Motor neuron (in vitro differentiated cells): ENCODE data around the gene GOLGA6D. TPM values are rescaled to one million over a fixed set of nuclear protein-coding genes. Genes with fewer than 3 reads are reported as not detected.
"Not testable (repeated sequence)": the region's sequence is repeated elsewhere in the genome, so short reads cannot be mapped to it uniquely, and the experiment has no call there.

Experiments
- ATAC-seq, 8 experiments: fragments of 200-7000 bp; cut with Tn5 transposase; replicated peaks in 6 of 8; 2 replicates each; pipeline ENCODE4 v1.8.0; 2021; ENCODE audit warnings: mild to moderate bottlenecking in 8 of 8, moderate library complexity in 8 of 8
- H3K27ac ChIP-seq, 2 donors: fragments of 250-450 bp; sonication (Bioruptor Pico); 2 replicates each; pipeline ENCODE4 v1.9.0; 2021; ENCODE audit warnings: antibody characterized with exemption in 2 of 2, mild to moderate bottlenecking in 2 of 2, moderate library complexity in 1 of 2
- H3K4me1 ChIP-seq, 2 donors: fragments of 250-450 bp; sonication (Bioruptor Pico); replicated peaks in 1 of 2; 2 replicates each; pipeline ENCODE4 v1.6.1; 2021; ENCODE audit warnings: antibody characterized with exemption in 2 of 2, mild to moderate bottlenecking in 2 of 2, moderate library complexity in 1 of 2
- H3K4me3 ChIP-seq, 5 donors: fragments of 250-450 bp; sonication (Bioruptor Pico); 2 replicates each; pipeline ENCODE4 v1.9.0; 2021; ENCODE audit warnings: antibody characterized with exemption in 5 of 5, mild to moderate bottlenecking in 5 of 5, moderate library complexity in 4 of 5
- WGBS, 10 experiments: fragments of 450-650 bp; shearing (Covaris generic); methylation state at CpG; one replicate each; pipeline ENCODE4 v1.0.0; 2022; 5-methylcytosine and 5-hydroxymethylcytosine counted together
- in situ Hi-C, 9 experiments: fragments of 400-800 bp; cut with MboI; loops; one replicate each; pipeline ENCODE4 v1.15.0; 2021; ENCODE audit warnings: low sequenced_read_pairs in 9 of 9, low pct_unique_long_range_greater_than_20kb in 2 of 9; ENCODE audit not compliant: unreplicated experiment in 9 of 9
- total RNA-seq, 8 experiments: library from RNA; unstranded; fragments of 300-600 nt; gene quantifications; 2 replicates each; pipeline versions ENCODE4 v1.2.3 to v1.2.4, GENCODE V29; 2022

Gene GOLGA6D
- total RNA-seq, 8 experiments from 2014 or later, result 0.14 to 4.0 (median 0.38) TPM; not detected in 3

DNA sequence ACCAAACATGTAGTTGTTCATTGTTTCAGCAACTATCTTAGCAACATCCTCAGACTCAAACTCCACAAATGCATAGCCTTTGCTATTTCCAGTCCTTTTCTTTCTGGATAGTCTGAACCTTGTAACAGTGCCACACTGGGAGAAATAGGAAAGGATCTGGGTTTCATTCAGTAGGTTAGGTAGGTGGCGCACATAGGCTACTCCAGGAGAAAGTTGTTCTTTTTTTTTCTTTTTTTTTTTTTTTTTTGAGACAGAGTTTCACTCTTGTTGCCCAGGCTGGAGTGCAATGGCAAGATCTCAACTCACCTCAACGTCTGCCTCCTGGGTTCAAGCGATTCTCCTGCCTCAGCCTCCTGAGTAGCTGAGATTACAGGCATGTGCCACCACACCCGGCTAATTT is 30.4 kb upstream of the GOLGA6D start:
- 17 to 100% (median 57%) methylated on average over 1 to 4 of the region's 4 CpGs; no CpG with 5 or more reads in 2 of the 10 experiments for WGBS, 10 experiments

DNA sequence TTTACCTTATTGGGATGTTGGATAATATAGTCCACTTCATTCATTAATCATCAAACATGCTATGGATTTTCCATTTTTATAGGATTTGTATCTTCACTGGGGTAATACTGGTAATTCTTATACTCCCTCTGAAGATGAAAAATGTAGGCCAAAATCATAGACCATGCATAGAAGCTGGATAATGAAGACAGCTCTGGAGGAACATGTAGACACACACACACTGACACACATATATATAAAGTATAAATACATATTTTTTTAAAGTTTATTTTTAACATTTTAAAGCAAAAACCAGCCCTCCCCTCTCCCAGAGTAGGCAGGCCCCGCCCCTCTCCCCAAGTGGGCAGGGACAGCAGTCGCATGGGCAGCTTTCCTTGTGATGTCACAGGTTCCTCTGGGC is 24.6 kb upstream of the GOLGA6D start, which contains the start of gene GOLGA6C:
Gene GOLGA6C, plus strand, starts transcription at position 301 of the 400 bp plus-strand sequence. CDS start 265 bp downstream, outside the sequence.
- in situ Hi-C loops, H3K4me3 ChIP-seq, H3K4me1 ChIP-seq, ATAC-seq, H3K27ac ChIP-seq: not testable (repeated sequence)
- no CpG with 5 or more reads among the region's 2 CpGs for WGBS, 10 experiments

More for the DNA sequence above, 30.4 kb upstream of the GOLGA6D start:
- H3K27ac ChIP-seq, H3K4me3 ChIP-seq, H3K4me1 ChIP-seq, ATAC-seq, in situ Hi-C loops: not testable (repeated sequence)

- WGBS, 10 experiments, result no CpG with 5 or more reads among the region's 16 CpGs
- H3K4me1 ChIP-seq, in situ Hi-C loops, H3K4me3 ChIP-seq, H3K27ac ChIP-seq, ATAC-seq: not testable (repeated sequence)
Observed at GRCh38 chr15:75258620-75259343, 23.9 kb upstream of the GOLGA6D start.

DNA sequence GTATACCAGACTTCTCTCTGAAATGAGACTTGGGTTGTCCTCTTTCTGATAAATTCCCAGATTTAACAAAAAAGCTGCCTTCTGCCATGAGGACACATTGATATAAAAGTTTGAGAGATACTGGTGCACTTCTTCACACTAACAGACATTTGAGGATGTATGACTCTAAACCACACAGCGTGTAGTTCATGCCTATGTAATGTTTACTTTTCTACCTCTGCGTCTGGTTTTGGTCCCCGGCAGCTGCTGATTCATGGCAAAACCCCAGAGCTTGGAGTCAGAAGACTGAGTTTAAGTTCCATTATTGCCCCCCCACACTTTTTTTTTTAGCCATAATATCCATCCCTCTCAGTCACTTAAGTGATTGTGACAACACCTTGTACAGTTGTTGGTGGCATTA is 22.8 kb upstream of the GOLGA6D start:
- ATAC-seq, H3K27ac ChIP-seq, in situ Hi-C loops, H3K4me1 ChIP-seq, H3K4me3 ChIP-seq: not testable (repeated sequence)
- WGBS, 10 experiments, result no CpG with 5 or more reads among the region's 3 CpGs

- in situ Hi-C loops, result not testable (repeated sequence)
Observed at GRCh38 chr15:75273751-75274359, 8.8 kb upstream of the GOLGA6D start.

DNA sequence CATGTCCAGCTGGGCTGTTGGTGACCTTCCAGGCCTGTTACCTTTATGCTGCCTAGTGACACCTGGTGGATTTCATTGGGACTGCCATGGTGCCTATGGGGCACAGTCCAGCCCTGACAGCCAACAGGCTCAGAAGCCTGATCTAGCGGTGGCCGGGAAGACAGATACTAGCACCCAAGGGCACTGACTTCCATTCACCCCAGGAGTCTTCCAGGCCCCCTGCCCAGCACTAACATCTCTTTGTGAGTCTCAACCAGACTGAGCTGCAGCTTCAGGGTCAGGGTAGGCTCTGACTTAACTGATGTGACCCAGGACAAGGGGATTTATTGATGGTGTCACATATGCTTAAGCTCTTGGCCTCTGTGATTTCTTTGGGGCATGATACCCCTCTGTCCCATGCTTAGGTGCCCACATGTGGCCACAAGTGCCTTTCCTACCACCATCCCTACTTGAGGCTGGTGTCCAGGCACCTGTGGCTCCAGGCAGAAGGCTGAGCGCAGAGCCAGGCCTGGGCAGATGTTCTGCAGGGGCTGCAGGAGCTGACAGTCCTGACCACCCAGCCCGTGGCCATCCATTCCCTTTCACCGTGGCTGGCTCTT is 8.0 kb upstream of the GOLGA6D start:
- H3K4me1 ChIP-seq, in situ Hi-C loops, H3K4me3 ChIP-seq, H3K27ac ChIP-seq: not testable (repeated sequence)
- peak; percentile 80 to 99 (median 92) for ATAC-seq
- WGBS, 10 experiments, result 67 to 92% (median 73%) methylated on average over 2 of the region's 5 CpGs; no CpG with 5 or more reads in 7 of the 10 experiments

More at GRCh38 chr15:75273751-75274359, 8.8 kb upstream of the GOLGA6D start:
- not testable (repeated sequence) for H3K4me1 ChIP-seq, H3K4me3 ChIP-seq, H3K27ac ChIP-seq, ATAC-seq
- no CpG with 5 or more reads among the region's 8 CpGs for WGBS, 10 experiments

GRCh38 chr15:75275617-75276016 is 7.0 kb upstream of the GOLGA6D start:
- H3K4me3 ChIP-seq, in situ Hi-C loops: not testable (repeated sequence)
- WGBS, 10 experiments, result 6 to 61% (median 37%) methylated on average over 2 of the region's 3 CpGs; no CpG with 5 or more reads in 6 of the 10 experiments

GRCh38 chr15:75278497-75278896 is 4.1 kb upstream of the GOLGA6D start:
- in situ Hi-C loops, H3K4me1 ChIP-seq, ATAC-seq, H3K4me3 ChIP-seq, H3K27ac ChIP-seq: not testable (repeated sequence)
- WGBS, 10 experiments, result no CpG with 5 or more reads among the region's 1 CpG

More at GRCh38 chr15:75275617-75276016, 7.0 kb upstream of the GOLGA6D start:
- not testable (repeated sequence) for H3K4me1 ChIP-seq, H3K27ac ChIP-seq, ATAC-seq

GRCh38 chr15:75284152-75284551 is 1.5 kb downstream of the GOLGA6D start:
- H3K4me1 ChIP-seq, ATAC-seq, H3K27ac ChIP-seq, in situ Hi-C loops, H3K4me3 ChIP-seq: not testable (repeated sequence)
- WGBS, 10 experiments, result no CpG with 5 or more reads among the region's 3 CpGs

DNA sequence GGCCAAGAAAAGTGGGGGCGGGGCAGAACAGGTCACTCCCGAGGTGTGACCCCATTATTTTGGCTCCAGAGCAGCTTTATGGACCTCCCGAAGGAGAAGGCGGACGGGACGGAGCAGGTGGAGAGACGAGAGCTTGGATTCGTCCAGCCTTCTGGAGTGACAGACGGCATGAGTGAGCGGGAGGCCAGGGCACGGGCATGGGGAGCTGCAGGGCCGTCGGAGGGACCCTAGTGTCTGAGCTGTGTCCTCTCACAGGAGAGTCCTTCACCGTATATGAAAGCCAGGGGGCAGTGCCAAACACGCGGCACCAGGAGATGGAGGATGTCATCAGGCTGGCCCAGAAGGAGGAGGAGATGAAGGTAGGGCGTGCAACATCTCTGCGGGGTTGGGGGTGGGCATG is 11.0 kb downstream of the GOLGA6D start:
- ATAC-seq, H3K4me3 ChIP-seq, H3K4me1 ChIP-seq, H3K27ac ChIP-seq, in situ Hi-C loops: not testable (repeated sequence)
- WGBS, 10 experiments, result no CpG with 5 or more reads among the region's 18 CpGs

GRCh38 chr15:75298541-75299310 is 16.1 kb downstream of the GOLGA6D start:
- H3K4me3 ChIP-seq, in situ Hi-C loops, H3K4me1 ChIP-seq, H3K27ac ChIP-seq: not testable (repeated sequence)
- peak; percentile 54 to 96 (median 78) for ATAC-seq
- no CpG with 5 or more reads among the region's 13 CpGs for WGBS, 10 experiments

DNA sequence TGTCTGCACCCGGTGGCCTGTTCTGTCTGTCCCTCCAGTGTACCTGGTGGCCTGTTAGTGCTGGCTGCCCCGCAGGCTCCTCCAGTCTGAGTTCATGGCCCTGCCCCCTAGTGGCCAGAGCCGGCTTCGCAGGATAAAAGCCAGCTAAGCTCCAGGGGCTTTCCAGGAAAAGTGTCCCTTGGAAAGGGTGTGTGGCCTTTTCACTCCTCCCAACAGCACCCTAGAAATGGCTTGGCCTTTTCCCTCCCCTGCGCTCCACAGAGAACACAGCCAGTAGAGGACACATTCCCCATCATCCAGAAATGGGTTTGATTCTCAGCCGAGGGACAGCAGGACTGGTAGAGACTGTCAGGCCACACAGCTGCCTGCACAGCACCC is 16.7 kb downstream of the GOLGA6D start:
- H3K4me3 ChIP-seq, in situ Hi-C loops, H3K4me1 ChIP-seq, H3K27ac ChIP-seq: not testable (repeated sequence)
- no CpG with 5 or more reads among the region's 6 CpGs for WGBS, 10 experiments
- ATAC-seq, result peak; percentile 67 to 99 (median 84)

DNA sequence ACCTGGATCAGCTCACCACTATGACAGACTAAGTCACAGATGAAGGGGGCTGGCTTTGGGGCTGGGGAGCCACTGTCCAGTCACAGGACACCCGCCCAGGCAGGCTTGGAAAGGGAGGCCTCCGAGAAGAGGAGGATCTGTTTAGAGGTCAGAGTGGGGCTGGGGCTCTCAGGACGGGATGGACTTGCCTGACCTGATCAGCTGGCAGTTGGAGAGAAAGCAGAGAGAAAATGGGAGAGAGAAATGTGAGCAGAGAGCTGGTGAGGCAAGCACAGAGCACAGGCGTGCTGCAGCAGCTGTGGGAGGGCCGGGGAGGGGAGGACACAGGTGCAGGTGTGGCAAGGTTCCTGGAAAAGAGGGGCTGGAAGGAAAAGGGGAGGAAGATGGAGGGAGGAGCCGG is 17.4 kb downstream of the GOLGA6D start:
- H3K4me1 ChIP-seq, ATAC-seq, H3K27ac ChIP-seq, H3K4me3 ChIP-seq: not testable (repeated sequence)
- in situ Hi-C loops, result loop anchor here in 1 of 9 experiments (25.0 kb wide), 1 partner anchor 288 kb away; the partner anchor contains the start of gene PPCDC
- WGBS, 10 experiments, result 59 to 75% (median 71%) methylated on average over 1 to 4 of the region's 6 CpGs; no CpG with 5 or more reads in 7 of the 10 experiments
